PFSK-1 (cell line): Measurements from ENCODE around the gene TXNDC11.

Source experiments
- FOXP2 ChIP-seq: optimal IDR thresholded peaks from 2 replicates; pipeline ENCODE3; 2011; ENCODE audit warnings: borderline replicate concordance, control low read depth, inconsistent platforms; ENCODE audit not compliant: insufficient read depth; ENCODE audit errors: extremely low read length, extremely low read depth
- POLR2AphosphoS5 ChIP-seq: IDR thresholded peaks from 2 replicates; pipeline ENCODE4 v1.6.1; 2012; ENCODE audit warnings: low read depth, mild to moderate bottlenecking, control low read depth, low read length, moderate library complexity
- SIN3A ChIP-seq: IDR thresholded peaks from 2 replicates; pipeline ENCODE4 v1.6.1; 2012; ENCODE audit warnings: mild to moderate bottlenecking, low read length, moderate library complexity, borderline replicate concordance; ENCODE audit not compliant: insufficient read depth
- TAF1 ChIP-seq: IDR thresholded peaks from 2 replicates; pipeline ENCODE4 v1.6.1; 2012; ENCODE audit warnings: low read length, control low read depth, borderline replicate concordance; ENCODE audit not compliant: insufficient read depth
- TF ChIP-seq, protein P1 (sequence below), 2 experiments: IDR thresholded peaks; 2 replicates each; pipeline versions ENCODE4 v1.6.1 to v1.8.0; 2011 to 2012; ENCODE audit warnings: low read depth in 2 of 2, low read length in 2 of 2, control low read depth in 1 of 2, inconsistent platforms in 1 of 2, mild to moderate bottlenecking in 1 of 2, moderate library complexity in 1 of 2; ENCODE audit not compliant: insufficient read depth in 1 of 2

Gene TXNDC11

GRCh38 chr16:11671676-11672075 lies 71.0 kb downstream of the TXNDC11 start:
- TF ChIP-seq, protein P1, sequence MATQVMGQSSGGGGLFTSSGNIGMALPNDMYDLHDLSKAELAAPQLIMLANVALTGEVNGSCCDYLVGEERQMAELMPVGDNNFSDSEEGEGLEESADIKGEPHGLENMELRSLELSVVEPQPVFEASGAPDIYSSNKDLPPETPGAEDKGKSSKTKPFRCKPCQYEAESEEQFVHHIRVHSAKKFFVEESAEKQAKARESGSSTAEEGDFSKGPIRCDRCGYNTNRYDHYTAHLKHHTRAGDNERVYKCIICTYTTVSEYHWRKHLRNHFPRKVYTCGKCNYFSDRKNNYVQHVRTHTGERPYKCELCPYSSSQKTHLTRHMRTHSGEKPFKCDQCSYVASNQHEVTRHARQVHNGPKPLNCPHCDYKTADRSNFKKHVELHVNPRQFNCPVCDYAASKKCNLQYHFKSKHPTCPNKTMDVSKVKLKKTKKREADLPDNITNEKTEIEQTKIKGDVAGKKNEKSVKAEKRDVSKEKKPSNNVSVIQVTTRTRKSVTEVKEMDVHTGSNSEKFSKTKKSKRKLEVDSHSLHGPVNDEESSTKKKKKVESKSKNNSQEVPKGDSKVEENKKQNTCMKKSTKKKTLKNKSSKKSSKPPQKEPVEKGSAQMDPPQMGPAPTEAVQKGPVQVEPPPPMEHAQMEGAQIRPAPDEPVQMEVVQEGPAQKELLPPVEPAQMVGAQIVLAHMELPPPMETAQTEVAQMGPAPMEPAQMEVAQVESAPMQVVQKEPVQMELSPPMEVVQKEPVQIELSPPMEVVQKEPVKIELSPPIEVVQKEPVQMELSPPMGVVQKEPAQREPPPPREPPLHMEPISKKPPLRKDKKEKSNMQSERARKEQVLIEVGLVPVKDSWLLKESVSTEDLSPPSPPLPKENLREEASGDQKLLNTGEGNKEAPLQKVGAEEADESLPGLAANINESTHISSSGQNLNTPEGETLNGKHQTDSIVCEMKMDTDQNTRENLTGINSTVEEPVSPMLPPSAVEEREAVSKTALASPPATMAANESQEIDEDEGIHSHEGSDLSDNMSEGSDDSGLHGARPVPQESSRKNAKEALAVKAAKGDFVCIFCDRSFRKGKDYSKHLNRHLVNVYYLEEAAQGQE (IDR thresholded peaks at IDR 0.05; ENCODE audit: insufficient read depth in 1 of 2, low read depth in 2 of 2, low read length in 2 of 2): no peak
- TF ChIP-seq FOXP2 (no peak), SIN3A (no peak), TAF1 (no peak), POLR2AphosphoS5 (no peak)

DNA sequence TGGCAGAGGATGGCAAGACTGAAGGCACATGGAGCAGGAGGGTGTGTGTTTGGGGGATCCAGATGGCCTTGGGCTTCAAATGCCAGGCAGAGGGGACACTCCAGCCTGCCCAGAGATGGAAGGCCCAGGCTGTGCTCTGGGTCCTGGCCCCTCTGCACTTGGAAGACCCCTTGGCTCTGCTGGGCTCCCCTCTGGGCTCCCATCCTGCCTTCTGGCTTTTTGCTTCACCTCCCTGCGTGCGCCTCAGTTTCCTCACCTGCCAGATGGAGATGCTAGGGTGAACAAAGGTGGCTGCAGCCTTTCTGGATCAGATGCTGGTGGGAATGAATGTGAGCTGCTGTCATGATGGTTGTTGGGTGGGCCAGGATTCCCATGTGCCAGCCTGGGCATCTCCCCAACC lies 71.4 kb downstream of the TXNDC11 start:
- TF ChIP-seq POLR2AphosphoS5 (no peak), SIN3A (no peak), FOXP2 (no peak), TAF1 (no peak)
- TF ChIP-seq, protein P1 (IDR thresholded peaks at IDR 0.05; ENCODE audit: insufficient read depth in 1 of 2, low read depth in 2 of 2, low read length in 2 of 2): no peak

DNA sequence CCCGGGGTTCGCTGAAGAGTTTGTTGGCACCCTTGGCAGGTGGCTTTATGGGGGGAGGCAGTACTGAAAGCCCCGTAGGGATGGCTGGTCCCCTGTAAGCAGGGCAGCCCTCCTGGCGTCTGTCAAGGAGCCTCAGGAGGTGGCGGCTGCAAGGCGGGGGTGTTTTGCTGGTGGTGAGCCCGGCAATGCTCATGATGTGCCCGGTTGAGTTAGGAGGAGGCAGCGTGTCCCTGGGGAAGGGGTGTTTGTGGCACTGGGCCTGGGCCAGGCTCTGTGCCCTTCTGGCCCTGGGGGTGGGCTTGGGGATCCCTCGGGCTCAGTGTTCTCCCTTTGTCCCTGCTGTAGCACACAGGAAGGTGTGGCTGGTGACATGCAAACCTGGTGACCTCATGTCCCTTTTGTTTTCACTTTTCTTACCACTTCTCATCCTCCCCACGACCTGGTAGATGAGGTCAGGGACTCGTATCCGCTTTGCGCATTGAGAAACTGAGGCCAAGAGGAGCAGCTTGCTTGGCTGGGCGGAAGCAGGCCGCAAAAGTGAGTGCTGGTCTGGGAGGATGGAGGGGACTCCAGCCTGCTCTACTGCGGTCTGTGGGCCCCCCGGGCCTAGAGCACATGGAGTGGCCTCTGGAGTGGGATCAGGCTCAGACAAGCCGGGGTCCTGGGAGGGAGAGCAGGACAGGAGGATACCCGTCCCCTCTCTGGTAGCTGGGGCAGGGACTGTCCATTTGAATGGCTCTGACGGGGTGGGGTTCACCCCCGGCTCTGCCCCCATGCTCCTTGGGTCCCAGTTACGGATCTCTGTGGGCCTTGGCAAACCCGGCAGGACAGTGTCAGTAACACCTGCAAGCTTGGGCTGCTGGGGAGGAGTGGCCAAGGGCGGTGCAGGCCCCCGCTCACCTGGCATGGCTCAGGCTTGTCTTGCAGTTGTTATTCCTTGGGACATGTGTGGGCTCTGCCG lies 72.2 kb downstream of the TXNDC11 start:
- no peak for TF ChIP-seq TAF1
- TF ChIP-seq POLR2AphosphoS5: no peak
- no peak for TF ChIP-seq SIN3A
- TF ChIP-seq, protein P1 (IDR thresholded peaks at IDR 0.05; ENCODE audit: insufficient read depth in 1 of 2, low read depth in 2 of 2, low read length in 2 of 2): no peak

- TF ChIP-seq FOXP2 (no peak), TAF1 (no peak), SIN3A (no peak), POLR2AphosphoS5 (no peak)
- TF ChIP-seq, protein P1 (IDR thresholded peaks at IDR 0.05; ENCODE audit: insufficient read depth in 1 of 2, low read depth in 2 of 2, low read length in 2 of 2): no peak
Observed at GRCh38 chr16:11669380-11670146, 73.1 kb downstream of the TXNDC11 start.
